PFSK-1 (cell line): ENCODE data around the gene ARPC1B.

Experiments used
- FOXP2 ChIP-seq: optimal IDR thresholded peaks from 2 replicates; pipeline ENCODE3; 2011; ENCODE audit warnings: borderline replicate concordance, control low read depth, inconsistent platforms; ENCODE audit not compliant: insufficient read depth; ENCODE audit errors: extremely low read length, extremely low read depth
- POLR2AphosphoS5 ChIP-seq: IDR thresholded peaks from 2 replicates; pipeline ENCODE4 v1.6.1; 2012; ENCODE audit warnings: low read depth, mild to moderate bottlenecking, control low read depth, low read length, moderate library complexity
- REST ChIP-seq, 2 experiments: IDR thresholded peaks; 2 replicates each; pipeline versions ENCODE4 v1.6.1 to v1.8.0; 2011 to 2012; ENCODE audit warnings: low read depth in 2 of 2, low read length in 2 of 2, control low read depth in 1 of 2, inconsistent platforms in 1 of 2, mild to moderate bottlenecking in 1 of 2, moderate library complexity in 1 of 2; ENCODE audit not compliant: insufficient read depth in 1 of 2
- SIN3A ChIP-seq: IDR thresholded peaks from 2 replicates; pipeline ENCODE4 v1.6.1; 2012; ENCODE audit warnings: mild to moderate bottlenecking, low read length, moderate library complexity, borderline replicate concordance; ENCODE audit not compliant: insufficient read depth
- TAF1 ChIP-seq: IDR thresholded peaks from 2 replicates; pipeline ENCODE4 v1.6.1; 2012; ENCODE audit warnings: low read length, control low read depth, borderline replicate concordance; ENCODE audit not compliant: insufficient read depth

DNA sequence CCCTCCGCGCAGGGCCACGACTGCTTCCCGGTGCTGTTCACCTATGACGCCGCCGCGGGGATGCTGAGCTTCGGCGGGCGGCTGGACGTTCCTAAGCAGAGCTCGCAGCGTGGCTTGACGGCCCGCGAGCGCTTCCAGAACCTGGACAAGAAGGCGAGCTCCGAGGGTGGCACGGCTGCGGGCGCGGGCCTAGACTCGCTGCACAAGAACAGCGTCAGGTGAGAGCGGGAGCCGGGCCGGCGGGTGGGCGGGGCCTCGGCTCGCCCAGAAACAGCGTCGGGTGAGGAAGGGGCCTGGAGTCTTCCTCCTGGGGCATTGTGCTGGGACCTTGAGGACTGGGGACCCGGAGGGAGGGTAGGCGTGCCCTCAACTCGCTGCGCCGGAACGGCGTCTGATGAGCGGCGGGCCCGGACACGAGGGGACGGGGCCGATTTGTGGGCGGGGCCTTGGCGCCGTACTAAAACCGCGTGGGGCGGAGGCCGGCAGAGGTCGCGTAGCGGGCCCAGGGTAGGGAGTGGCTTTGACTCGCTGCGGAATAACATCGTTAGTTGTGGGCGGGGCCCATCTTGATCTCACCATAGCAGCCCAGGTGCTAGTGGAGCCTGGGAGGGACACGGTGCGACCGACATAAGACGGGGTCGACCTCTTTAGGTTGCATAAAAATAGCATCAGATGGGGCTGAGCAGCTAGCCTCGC, 18.3 kb downstream of the ARPC1B start:
- no peak for TF ChIP-seq REST (IDR thresholded peaks at IDR 0.05; ENCODE audit: insufficient read depth in 1 of 2, low read depth in 2 of 2, low read length in 2 of 2)
- peak; percentile 70 for TF ChIP-seq POLR2AphosphoS5
- TF ChIP-seq SIN3A = 0 out of 2 replicates have a peak, but pooled peaks have one; percentile 53
- TF ChIP-seq FOXP2 = peak; percentile 72
- no peak for TF ChIP-seq TAF1
